Measurements from ENCODE around the gene CSTF3. TPM values are rescaled to one million over a fixed set of nuclear protein-coding genes. Genes with fewer than 3 reads are reported as not detected.

CSTF3 gene
- total RNA-seq, 1 experiment from 2014 or later, result 55.6 TPM

DNA sequence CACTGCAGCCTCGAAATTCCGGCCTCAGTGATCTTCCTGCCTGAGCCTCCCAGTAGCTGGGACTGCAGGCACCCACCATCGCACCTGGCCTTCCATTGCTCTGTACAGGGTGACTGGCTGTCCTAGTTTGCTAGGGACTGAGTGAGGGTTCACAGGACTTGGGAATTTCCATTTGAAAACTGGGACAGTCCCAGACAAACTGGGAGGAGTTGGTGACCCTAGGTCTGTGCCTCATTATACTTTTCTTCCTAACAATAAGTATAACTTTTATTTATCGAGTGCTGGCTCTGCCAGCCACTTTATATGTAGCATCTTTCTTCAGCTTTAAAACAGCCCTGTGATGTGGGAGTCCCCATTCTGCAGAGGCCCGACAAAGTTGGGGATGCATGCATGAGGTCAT lies 96.4 kb downstream of the CSTF3 start:
- Histone ChIP-seq H3K4me1 (ENCODE audit: low read length) (peaks cover 53% of the 10 kb centered on the region), H3K27ac (ENCODE audit: low read length) (peak overlapping the region; percentile 77), H3K9me3 (ENCODE audit: low read length) (no peaks in the 10 kb centered on the region), H3K4me2 (ENCODE audit: low read depth, low read length, poor library complexity, severe bottlenecking) (peak overlapping the region; percentile 33), H3K27me3 (ENCODE audit: low read length) (no peaks in the 10 kb centered on the region), H4K20me1 (ENCODE audit: insufficient read depth, low read depth, low read length) (no peaks in the 10 kb centered on the region), H2AFZ (ENCODE audit: low read length) (no peak overlapping the region), H3K9me2 (replicated peaks; ENCODE audit: insufficient read depth, low read length) (no peaks in the 10 kb centered on the region), H3K4me3 (ENCODE audit: low read length) (no peak overlapping the region), H3K79me2 (ENCODE audit: low read length) (0 out of 2 replicates have a peak, but pooled peaks cover 4% of the 10 kb centered on the region), H3K9ac (ENCODE audit: low read length) (peak overlapping the region; percentile 48; the same call in 1 of the 2 replicates), H3K36me3 (ENCODE audit: insufficient read depth, low read length) (peaks cover 7% of the 10 kb centered on the region)
- DNase-seq, result no peak

DNA sequence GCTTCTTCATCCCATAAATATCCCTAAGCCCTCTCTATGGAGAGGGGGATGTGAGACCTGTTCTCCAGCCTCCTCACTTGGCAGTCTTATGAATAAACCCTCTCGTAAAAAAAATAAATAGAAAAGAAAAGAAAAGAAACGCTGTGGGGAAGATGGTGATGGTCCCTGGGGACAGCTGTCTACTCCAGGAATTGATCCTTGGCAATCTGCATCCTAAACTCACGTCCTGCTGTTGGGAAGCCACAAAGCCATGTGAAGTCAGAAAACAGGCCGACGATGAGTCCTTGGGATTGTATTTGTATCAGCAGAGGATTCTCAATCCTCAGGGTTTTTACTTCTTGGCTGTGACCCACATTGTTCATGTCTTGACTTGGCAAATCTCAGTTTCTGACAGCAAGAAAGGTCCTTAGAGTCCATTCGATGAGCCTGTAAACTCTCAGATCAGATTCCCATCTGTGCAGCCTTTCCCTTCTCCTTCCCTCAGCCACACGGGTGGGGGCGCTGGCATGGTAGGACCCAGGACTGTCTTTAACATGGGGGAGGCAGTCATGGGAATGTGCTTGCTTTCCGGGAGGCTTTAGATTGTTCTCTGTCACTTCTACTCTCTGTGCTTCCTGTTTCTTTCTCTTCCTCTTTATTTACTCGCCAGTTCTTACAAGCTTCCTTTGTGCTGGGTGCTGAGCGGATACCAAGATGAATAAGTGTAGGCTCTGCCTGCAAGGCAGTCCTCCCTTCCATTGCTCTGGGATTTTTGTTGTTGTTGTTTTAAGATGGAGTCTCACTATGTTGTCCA lies 97.1 kb downstream of the CSTF3 start:
- peak overlapping the region; percentile 77 for H3K27ac ChIP-seq (ENCODE audit: low read length)
- no peak for DNase-seq
- peak overlapping the region; percentile 42; the same call in 1 of the 2 replicates for H2AFZ ChIP-seq (ENCODE audit: low read length)
- peaks cover 59% of the 10 kb centered on the region for H3K4me1 ChIP-seq (ENCODE audit: low read length)
- 0 out of 2 replicates have a peak, but pooled peaks cover 8% of the 10 kb centered on the region for H3K79me2 ChIP-seq (ENCODE audit: low read length)
- peaks cover 7% of the 10 kb centered on the region for H3K36me3 ChIP-seq (ENCODE audit: insufficient read depth, low read length)
- H4K20me1 ChIP-seq (ENCODE audit: insufficient read depth, low read depth, low read length), result no peaks in the 10 kb centered on the region
- H3K9ac ChIP-seq (ENCODE audit: low read length), result peak overlapping the region; percentile 48
- H3K27me3 ChIP-seq (ENCODE audit: low read length), result no peaks in the 10 kb centered on the region
- H3K9me3 ChIP-seq (ENCODE audit: low read length), result no peaks in the 10 kb centered on the region
- H3K9me2 ChIP-seq (replicated peaks; ENCODE audit: insufficient read depth, low read length), result no peaks in the 10 kb centered on the region
- peak overlapping the region; percentile 33 for H3K4me2 ChIP-seq (ENCODE audit: low read depth, low read length, poor library complexity, severe bottlenecking)
- no peak overlapping the region for H3K4me3 ChIP-seq (ENCODE audit: low read length)

DNA sequence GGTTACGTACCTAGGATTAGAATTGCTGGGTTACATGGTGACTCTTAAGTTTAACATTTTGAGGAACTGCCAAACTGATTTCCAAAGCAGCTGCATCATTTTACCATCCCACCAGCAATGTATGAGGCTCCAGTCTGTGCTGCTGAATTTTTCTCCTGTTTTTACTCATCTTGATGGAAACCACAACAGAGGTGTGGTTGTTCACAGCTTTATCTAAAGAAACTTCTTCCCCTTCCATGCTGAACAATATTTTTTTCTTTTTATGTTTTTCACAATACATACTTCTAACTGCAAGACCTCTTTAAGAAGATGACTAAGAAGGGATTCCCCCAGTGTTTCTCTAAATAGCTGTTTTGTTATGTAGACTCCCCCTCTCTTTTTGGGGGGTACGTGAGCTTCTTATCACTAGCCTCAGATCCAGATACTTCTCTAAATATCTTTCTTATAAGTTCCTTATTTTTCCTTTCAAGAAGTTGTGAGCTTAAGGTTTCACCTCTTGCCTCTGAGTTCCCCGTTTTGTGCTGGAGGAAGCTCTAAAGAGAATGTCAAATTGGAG lies 97.9 kb downstream of the CSTF3 start:
- H3K4me3 ChIP-seq (ENCODE audit: low read length), result no peak overlapping the region
- H4K20me1 ChIP-seq (ENCODE audit: insufficient read depth, low read depth, low read length), result no peaks in the 10 kb centered on the region
- peak overlapping the region; percentile 48 for H3K9ac ChIP-seq (ENCODE audit: low read length)
- H3K36me3 ChIP-seq (ENCODE audit: insufficient read depth, low read length), result peaks cover 14% of the 10 kb centered on the region
- DNase-seq, result no peak
- no peaks in the 10 kb centered on the region for H3K9me3 ChIP-seq (ENCODE audit: low read length)
- H2AFZ ChIP-seq (ENCODE audit: low read length), result no peak overlapping the region
- H3K9me2 ChIP-seq (replicated peaks; ENCODE audit: insufficient read depth, low read length), result no peaks in the 10 kb centered on the region
- peaks cover 66% of the 10 kb centered on the region for H3K4me1 ChIP-seq (ENCODE audit: low read length)
- H3K27ac ChIP-seq (ENCODE audit: low read length), result peak overlapping the region; percentile 77
- no peaks in the 10 kb centered on the region for H3K27me3 ChIP-seq (ENCODE audit: low read length)
- 0 out of 2 replicates have a peak, but pooled peaks cover 11% of the 10 kb centered on the region for H3K79me2 ChIP-seq (ENCODE audit: low read length)
- peak overlapping the region; percentile 33 for H3K4me2 ChIP-seq (ENCODE audit: low read depth, low read length, poor library complexity, severe bottlenecking)

DNA sequence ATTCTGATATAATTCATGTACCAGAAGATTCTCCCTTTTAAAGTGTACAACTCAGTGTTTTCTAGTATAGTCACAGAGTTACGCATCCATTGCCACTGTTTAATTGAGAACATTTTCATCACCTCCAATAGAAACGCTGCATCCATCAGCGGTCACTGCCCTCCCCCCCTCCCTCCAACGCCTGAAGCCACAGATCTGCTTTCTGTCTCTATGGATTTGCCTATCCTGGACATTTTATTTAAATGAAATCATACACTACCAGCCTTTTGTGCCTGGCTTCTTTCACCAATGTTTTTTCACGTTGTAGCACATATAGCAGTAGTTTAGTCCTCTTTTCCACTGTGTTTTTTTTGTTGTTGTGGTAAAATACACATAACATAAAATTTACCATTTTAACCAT lies 99.1 kb downstream of the CSTF3 start:
- peaks cover 79% of the 10 kb centered on the region for H3K4me1 ChIP-seq (ENCODE audit: low read length)
- H3K79me2 ChIP-seq (ENCODE audit: low read length), result 0 out of 2 replicates have a peak, but pooled peaks cover 11% of the 10 kb centered on the region
- H3K27me3 ChIP-seq (ENCODE audit: low read length), result no peaks in the 10 kb centered on the region
- no peak overlapping the region for H3K4me3 ChIP-seq (ENCODE audit: low read length)
- H3K9me3 ChIP-seq (ENCODE audit: low read length), result no peaks in the 10 kb centered on the region
- H3K9me2 ChIP-seq (replicated peaks; ENCODE audit: insufficient read depth, low read length), result no peaks in the 10 kb centered on the region
- H4K20me1 ChIP-seq (ENCODE audit: insufficient read depth, low read depth, low read length), result no peaks in the 10 kb centered on the region
- H2AFZ ChIP-seq (ENCODE audit: low read length), result no peak overlapping the region
- no peak overlapping the region for H3K4me2 ChIP-seq (ENCODE audit: low read depth, low read length, poor library complexity, severe bottlenecking)
- H3K36me3 ChIP-seq (ENCODE audit: insufficient read depth, low read length), result peaks cover 16% of the 10 kb centered on the region
- DNase-seq, result no peak
- peak overlapping the region; percentile 77 for H3K27ac ChIP-seq (ENCODE audit: low read length)
- H3K9ac ChIP-seq (ENCODE audit: low read length), result no peak overlapping the region

DNA sequence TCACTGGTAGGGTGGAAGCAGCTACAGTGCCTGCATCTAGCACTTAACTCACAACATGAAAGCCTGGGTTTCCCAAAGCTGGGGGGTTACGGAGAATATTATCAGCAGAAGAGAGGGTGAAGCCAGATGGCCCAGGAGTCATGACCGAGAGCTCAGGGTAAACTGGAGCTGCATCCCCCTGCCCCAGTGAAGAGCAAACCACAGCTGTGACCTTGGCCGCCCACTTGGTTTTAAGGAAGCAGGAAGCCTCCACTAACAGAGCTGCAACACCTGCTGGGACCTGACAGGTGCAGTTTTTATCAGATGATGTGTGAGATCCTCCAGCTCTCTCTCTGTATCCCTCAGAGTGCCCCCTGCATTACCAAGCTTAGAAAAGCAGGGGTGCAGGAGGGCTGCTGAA lies 101.0 kb downstream of the CSTF3 start:
- no peak overlapping the region for H2AFZ ChIP-seq (ENCODE audit: low read length)
- no peaks in the 10 kb centered on the region for H3K27me3 ChIP-seq (ENCODE audit: low read length)
- peaks cover 87% of the 10 kb centered on the region for H3K4me1 ChIP-seq (ENCODE audit: low read length)
- no peaks in the 10 kb centered on the region for H3K9me3 ChIP-seq (ENCODE audit: low read length)
- H3K9me2 ChIP-seq (replicated peaks; ENCODE audit: insufficient read depth, low read length), result no peaks in the 10 kb centered on the region
- no peak overlapping the region for H3K4me3 ChIP-seq (ENCODE audit: low read length)
- H3K79me2 ChIP-seq (ENCODE audit: low read length), result 0 out of 2 replicates have a peak, but pooled peaks cover 9% of the 10 kb centered on the region
- no peaks in the 10 kb centered on the region for H4K20me1 ChIP-seq (ENCODE audit: insufficient read depth, low read depth, low read length)
- peak overlapping the region; percentile 84 for H3K27ac ChIP-seq (ENCODE audit: low read length)
- peak overlapping the region; percentile 38 for H3K4me2 ChIP-seq (ENCODE audit: low read depth, low read length, poor library complexity, severe bottlenecking)
- H3K36me3 ChIP-seq (ENCODE audit: insufficient read depth, low read length), result peaks cover 11% of the 10 kb centered on the region
- peak overlapping the region; percentile 30 for H3K9ac ChIP-seq (ENCODE audit: low read length)
- no peak for DNase-seq

DNA sequence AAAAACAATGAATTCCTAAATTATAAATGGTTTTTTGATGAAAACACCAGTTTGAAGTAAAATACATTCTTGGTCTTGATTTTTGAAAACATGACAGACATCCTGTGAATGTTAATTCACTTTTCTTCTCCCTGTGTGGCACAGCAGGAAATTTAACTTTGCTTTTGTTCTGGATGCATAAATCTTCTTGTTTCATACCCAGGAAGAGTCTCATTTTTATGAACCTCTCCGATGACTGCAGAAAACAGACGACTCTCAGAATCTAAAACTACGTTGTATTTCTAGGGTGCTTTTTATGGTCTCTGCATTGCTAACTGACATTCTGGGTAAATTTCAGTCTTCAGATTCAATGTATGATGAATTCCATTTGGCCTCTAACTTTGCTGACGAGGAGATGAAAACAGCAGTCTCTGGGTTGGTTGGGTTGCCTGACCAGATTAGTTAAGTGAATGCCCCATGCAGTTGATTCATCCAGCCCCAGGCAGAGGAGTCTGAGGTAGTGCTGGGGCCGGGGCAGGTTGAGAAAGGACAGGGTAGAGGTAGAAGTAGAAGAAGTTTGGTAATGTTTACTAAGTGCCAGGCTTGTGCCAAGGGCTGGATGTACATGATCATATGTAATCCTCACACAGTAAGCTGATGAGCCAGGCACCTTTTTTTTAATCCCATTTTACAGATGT lies 101.8 kb downstream of the CSTF3 start:
- Histone ChIP-seq H3K9me2 (replicated peaks; ENCODE audit: insufficient read depth, low read length) (no peaks in the 10 kb centered on the region), H3K4me3 (ENCODE audit: low read length) (no peak overlapping the region), H4K20me1 (ENCODE audit: insufficient read depth, low read depth, low read length) (no peaks in the 10 kb centered on the region), H3K9ac (ENCODE audit: low read length) (no peak overlapping the region), H3K4me2 (ENCODE audit: low read depth, low read length, poor library complexity, severe bottlenecking) (no peak overlapping the region), H3K79me2 (ENCODE audit: low read length) (peaks cover 10% of the 10 kb centered on the region; the same call in 1 of the 2 replicates), H3K27me3 (ENCODE audit: low read length) (no peaks in the 10 kb centered on the region), H3K9me3 (ENCODE audit: low read length) (no peaks in the 10 kb centered on the region), H3K27ac (ENCODE audit: low read length) (peak overlapping the region; percentile 84), H3K36me3 (ENCODE audit: insufficient read depth, low read length) (peaks cover 9% of the 10 kb centered on the region), H3K4me1 (ENCODE audit: low read length) (peaks cover 87% of the 10 kb centered on the region), H2AFZ (ENCODE audit: low read length) (no peak overlapping the region)
- no peak for DNase-seq

DNA sequence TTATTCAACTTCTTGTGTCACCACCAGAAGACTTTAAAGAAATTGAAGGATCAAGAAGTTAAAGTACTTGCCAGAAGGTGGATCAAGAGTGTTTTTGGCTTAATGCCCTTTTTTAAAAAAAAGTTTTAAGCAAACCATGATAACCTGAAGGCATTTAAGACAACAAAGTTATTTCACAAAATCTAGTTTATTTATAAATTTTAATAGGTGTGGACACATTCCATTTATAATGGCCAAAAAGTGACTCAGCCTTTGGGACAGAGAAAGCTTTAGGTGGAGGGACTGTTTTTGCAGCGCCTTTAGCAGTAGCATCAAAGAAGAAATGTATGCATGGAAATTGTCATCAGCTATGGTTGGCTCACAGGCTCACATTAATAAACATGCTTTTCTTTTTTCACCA lies 104.0 kb downstream of the CSTF3 start:
- Histone ChIP-seq H3K9me3 (ENCODE audit: low read length) (no peaks in the 10 kb centered on the region), H3K4me1 (ENCODE audit: low read length) (peaks cover 84% of the 10 kb centered on the region), H3K27ac (ENCODE audit: low read length) (peak overlapping the region; percentile 84), H3K9ac (ENCODE audit: low read length) (no peak overlapping the region), H4K20me1 (ENCODE audit: insufficient read depth, low read depth, low read length) (no peaks in the 10 kb centered on the region), H3K9me2 (replicated peaks; ENCODE audit: insufficient read depth, low read length) (no peaks in the 10 kb centered on the region), H3K4me3 (ENCODE audit: low read length) (no peak overlapping the region), H2AFZ (ENCODE audit: low read length) (no peak overlapping the region), H3K27me3 (ENCODE audit: low read length) (no peaks in the 10 kb centered on the region), H3K79me2 (ENCODE audit: low read length) (peaks cover 18% of the 10 kb centered on the region), H3K36me3 (ENCODE audit: insufficient read depth, low read length) (peaks cover 15% of the 10 kb centered on the region), H3K4me2 (ENCODE audit: low read depth, low read length, poor library complexity, severe bottlenecking) (no peak overlapping the region)
- no peak for DNase-seq

DNA sequence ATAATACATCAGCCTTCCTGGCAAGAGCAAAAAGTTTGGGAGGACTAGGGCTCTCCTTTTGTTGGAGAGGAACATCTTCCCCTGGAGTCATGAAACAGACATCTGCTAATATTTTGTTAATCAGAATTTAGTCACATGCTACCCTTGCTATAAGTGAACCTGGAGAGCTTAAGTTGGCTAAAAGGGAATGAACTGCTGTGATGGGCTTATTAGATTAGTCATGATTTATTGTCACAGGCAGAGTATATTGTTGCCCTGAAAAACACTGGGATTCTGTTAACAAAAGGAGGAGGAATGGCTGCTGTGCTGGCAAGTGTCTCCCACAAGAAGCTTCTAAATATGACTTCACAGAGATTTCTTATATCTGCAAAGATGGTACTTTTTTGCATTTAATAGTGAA lies 105.9 kb downstream of the CSTF3 start:
- Histone ChIP-seq H3K4me1 (ENCODE audit: low read length) (peaks cover 88% of the 10 kb centered on the region), H3K36me3 (ENCODE audit: insufficient read depth, low read length) (peaks cover 15% of the 10 kb centered on the region)
- no peak for DNase-seq

More for the DNA sequence above, 105.9 kb downstream of the CSTF3 start:
- H4K20me1 ChIP-seq (ENCODE audit: insufficient read depth, low read depth, low read length), result no peaks in the 10 kb centered on the region
- H3K9me3 ChIP-seq (ENCODE audit: low read length), result no peaks in the 10 kb centered on the region
- no peak overlapping the region for H3K4me3 ChIP-seq (ENCODE audit: low read length)
- no peak overlapping the region for H2AFZ ChIP-seq (ENCODE audit: low read length)
- H3K9me2 ChIP-seq (replicated peaks; ENCODE audit: insufficient read depth, low read length), result no peaks in the 10 kb centered on the region
- no peaks in the 10 kb centered on the region for H3K27me3 ChIP-seq (ENCODE audit: low read length)
- H3K27ac ChIP-seq (ENCODE audit: low read length), result peak overlapping the region; percentile 96
- peaks cover 24% of the 10 kb centered on the region for H3K79me2 ChIP-seq (ENCODE audit: low read length)
- no peak overlapping the region for H3K9ac ChIP-seq (ENCODE audit: low read length)
- H3K4me2 ChIP-seq (ENCODE audit: low read depth, low read length, poor library complexity, severe bottlenecking), result no peak overlapping the region
